ENCODE data around the gene OTX2.

GRCh38 chr14:56803816-56804535 is 6.3 kb downstream of the OTX2 start:
- TF ChIP-seq CTCF (IDR thresholded peaks at IDR 0.05) (no peak), POLR2A (IDR thresholded peaks at IDR 0.05) (no peak)
